ACHN (cell line): ENCODE results near the gene MYO7B.

ENCODE experiments used
- DNase-seq: peaks from one replicate; pipeline ENCODE4 v3.0.0-alpha.2; 2015
- in situ Hi-C: cut with HindIII; loops from 2 replicates; pipeline ENCODE4 v1.10.0; 2017; ENCODE audit warnings: low sequenced_read_pairs, low pct_ligation_motif_present, low pct_unique_long_range_greater_than_20kb

The MYO7B gene

DNA sequence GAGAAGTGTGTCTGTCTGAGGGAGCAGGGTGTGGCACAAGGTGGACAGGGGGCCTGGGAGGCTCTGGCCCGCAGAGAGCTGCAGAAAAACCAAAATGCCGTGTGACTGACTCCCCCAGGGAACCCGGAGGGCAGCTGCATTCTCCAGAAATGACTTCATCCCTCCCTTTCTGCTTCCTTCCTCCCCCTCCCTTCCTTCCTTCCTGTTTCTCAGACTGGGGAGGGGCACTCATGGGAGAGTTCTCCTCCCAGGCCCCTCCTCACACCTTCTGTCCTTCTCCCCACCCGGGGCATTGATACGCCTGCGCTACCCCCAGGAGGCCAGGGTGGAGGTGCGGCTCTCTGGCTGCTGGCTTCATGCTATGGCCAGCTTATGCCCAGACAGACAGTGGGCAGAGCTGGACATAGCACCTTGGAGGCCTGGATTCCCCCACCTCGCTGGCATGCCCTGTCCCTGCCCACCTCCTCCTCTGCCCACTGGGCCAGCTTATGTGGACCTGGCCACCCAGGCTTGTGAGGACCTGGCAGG lies 102.3 kb downstream of the MYO7B start:
- in situ Hi-C loops = no loop called here
- DNase-seq = peak; percentile 73

DNA sequence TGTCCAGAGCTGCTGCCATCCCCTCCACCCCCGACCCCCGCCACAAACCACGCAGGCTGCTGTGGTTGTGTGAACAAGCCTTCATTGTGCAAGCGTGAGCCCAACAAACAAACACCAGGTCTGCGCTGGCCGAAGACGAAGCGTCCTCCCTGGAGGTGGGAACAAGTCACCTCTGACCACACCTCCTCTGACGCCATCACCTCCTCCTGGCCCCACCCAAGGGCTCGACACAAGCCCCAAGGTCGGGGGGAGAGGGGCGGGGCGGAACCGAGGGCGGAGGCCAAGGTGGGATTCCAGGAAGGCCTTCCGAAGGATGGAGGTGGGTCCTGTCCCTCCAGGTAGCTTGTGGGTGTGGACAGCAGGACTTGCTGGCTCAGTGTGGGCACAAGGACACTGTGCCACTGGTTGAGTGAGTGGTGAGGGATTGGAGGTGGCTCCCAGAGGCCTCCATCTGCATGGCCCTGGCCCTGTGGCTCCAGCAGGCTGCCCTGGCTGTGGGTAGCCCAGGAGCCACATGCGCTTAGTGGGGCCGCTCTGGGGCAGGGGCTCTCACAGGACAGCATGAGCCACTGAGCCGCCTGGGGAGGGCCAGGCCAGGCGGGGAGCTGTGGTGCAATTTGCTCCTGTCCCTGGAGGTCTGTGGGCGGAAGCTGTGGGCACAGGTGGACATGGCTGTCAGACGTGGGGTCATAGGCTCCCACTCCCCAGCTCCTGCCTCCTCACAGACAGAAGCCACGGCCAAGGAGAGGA lies 103.1 kb downstream of the MYO7B start:
- no peak for DNase-seq
- in situ Hi-C loops = no loop called here

DNA sequence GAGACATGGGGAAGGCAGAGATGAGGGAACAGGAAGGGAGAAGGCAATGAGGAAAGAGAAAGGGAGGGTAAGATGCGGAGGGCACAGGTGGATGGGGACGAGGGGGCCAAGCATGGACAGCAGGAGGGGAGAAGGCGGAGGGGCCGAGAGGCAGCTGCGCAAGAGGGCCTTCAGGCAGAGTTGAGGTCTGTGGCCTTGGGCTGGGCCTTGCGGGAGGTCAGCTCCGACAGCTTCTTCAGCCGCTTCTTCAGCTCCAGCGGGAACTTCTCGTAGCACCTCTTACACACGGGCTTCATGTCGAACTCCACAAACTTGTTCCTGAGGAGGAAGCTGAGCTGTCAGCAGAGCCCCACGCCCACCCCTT lies 103.6 kb downstream of the MYO7B start:
- in situ Hi-C loops = no loop called here
- DNase-seq = no peak

DNA sequence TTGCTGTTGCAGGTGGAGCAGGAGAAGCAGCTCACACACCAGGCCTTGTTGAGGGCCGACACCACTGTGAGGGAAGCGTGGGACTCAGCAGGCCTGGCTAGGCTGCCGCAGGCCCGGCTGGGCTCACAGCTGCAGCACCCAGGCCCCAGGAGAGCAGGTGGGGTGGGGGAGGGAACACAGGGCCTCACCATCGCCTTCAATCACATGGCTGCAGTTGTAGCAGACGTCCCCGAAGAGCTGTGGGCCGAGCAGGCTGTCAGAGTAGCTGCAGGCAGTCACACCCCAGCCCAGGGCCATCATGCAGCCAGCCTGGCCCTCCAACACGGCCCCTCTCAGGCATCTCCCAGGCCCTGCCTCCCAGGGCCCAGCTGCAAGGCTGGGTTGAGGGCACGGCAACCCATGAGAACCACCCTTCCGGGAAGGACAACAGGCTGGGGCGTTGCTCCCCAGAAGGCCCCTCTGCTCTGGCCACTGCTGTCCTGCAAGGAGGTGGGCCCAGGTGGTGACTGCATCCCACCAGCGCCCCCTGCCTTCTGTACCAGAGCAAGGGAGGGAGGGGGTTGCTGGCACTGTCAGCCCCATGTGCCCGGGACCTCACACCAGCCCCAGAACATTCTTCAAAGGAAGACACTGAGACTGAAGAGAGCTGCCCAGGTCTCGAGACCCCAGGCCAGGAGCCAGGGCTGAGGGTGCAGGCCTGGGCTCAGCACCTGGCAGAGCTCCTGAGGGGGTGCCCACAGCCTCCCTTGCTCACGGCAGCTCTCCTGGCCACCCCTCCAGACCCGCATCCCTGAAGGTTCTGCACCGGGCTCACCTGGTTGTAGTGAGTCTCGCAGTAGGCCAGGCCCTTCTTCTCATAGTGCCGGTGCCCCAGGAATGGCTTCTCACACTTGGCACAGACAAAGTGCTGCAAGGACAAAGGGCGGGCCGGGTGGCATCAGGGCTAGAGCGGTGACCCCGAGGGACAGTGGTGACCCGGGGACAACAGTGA lies 104.9 kb downstream of the MYO7B start:
- in situ Hi-C loops = no loop called here
- peak; percentile 14 for DNase-seq

- in situ Hi-C loops = no loop called here
- no peak for DNase-seq
Measured at GRCh38 chr2:127641133-127641532, 105.7 kb downstream of the MYO7B start.

GRCh38 chr2:127641846-127642507 lies 106.5 kb downstream of the MYO7B start:
- in situ Hi-C loops = no loop called here
- no peak for DNase-seq

DNA sequence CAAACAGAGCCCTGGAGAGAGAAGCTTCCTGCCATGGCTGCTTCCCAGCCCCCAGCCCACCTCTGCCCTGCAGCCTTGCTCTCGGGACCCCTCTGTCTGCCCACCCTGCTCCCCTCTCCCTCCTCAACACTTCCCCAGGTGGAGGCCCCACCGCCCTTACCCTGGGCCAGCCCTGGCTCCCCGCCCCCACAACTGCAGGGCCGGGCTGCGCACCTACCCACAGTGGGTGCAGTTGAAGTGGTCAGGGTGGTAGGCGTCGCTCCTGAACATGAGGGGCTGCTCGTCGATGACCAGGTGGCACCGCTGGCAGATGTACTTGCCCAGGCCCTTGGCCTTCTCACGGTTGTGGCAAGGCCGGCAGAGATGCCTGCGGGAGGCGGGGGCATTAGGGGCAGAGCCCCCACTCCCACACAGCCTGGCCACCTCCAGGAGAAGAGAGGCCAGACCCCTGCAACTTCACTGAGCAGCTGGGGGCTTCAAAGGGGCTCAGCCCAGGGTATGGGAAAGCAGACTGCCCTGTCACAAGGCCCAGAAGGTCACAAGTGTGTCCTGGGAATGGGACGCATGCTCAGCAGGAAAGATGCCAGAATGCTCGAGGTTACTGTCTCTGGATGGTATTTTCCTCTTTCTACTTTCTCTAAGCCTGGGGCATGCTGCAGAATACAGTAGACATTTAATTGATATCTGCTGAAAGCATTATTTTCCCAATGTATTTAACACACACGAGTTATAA lies 107.4 kb downstream of the MYO7B start:
- in situ Hi-C loops = no loop called here
- DNase-seq = no peak

- in situ Hi-C loops = no loop called here
- DNase-seq = no peak
Measured at GRCh38 chr2:127643439-127644065, 108.1 kb downstream of the MYO7B start.

- in situ Hi-C loops = no loop called here
- no peak for DNase-seq
Measured at GRCh38 chr2:127644066-127645025, 108.9 kb downstream of the MYO7B start.

DNA sequence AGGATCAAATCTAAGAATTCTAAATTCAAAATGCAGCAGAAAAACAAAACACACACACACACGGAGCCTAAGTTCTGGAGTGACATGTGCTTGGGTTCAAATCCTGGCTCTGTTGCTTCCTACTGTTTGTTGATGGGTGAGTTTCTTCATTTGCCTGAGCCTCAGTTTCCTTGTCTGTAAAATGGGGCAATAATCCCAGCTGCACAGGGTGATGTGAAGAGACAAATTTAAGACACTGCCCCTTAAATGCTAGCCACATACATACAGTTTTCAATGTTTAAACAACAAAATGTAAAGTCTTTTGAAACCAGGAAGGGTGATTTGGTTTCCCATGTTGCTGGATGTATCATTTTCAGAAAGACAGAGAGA lies 109.5 kb downstream of the MYO7B start:
- no peak for DNase-seq
- in situ Hi-C loops = no loop called here

DNA sequence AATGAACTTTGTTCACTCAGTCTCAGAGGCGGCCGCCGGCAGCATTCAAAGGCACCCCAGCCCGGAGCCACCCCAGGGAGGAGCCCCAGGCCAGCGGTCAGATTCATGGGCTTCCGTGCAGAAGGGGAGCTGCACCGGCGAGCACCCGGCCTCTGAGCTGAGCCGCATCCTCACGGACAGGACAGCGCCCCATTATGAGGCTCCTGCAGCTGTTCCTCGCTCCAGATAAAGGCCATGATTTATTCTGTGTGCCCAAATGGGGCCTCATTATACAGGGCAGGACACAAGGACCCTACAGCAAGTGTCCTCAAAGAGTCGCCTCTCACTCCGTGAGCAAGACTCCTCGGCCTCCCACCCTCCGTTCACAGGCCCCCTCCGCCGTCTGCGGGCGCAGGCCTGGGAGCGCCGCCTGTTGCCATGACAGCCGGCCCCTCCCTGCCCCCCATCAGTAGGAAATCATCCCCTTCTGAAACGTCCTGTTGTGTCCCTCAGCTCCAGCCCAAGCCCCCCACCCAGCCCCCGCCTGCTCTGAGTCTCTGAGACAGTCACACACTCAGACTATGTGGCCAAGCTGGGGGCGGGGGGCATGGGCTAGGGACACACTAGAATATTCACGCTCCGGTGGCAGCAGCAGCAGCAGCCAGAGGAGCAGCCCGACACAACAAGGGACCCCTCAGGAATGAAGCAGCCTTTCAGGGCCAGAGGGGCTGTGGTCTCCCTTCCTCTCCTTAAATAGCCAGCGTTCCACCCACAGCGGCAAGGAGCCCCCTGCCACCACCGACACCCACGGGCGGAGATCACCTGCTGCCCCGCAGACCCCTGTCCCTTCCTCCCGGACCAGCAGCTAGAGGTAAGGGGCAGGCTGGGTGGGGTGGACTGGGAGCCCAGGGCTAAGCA lies 110.2 kb downstream of the MYO7B start, which contains the start of gene GPR17:
Gene GPR17 (plus strand): TSS at position 759 of the 897 bp plus-strand sequence. CDS start 4,583 bp downstream, outside the sequence.
- in situ Hi-C loops = no loop called here
- DNase-seq = no peak

- in situ Hi-C loops = no loop called here
- no peak for DNase-seq
Measured at GRCh38 chr2:127646487-127647241, 111.2 kb downstream of the MYO7B start.

- in situ Hi-C loops = no loop called here
Measured at GRCh38 chr2:127647242-127648190, 112.0 kb downstream of the MYO7B start.

DNA sequence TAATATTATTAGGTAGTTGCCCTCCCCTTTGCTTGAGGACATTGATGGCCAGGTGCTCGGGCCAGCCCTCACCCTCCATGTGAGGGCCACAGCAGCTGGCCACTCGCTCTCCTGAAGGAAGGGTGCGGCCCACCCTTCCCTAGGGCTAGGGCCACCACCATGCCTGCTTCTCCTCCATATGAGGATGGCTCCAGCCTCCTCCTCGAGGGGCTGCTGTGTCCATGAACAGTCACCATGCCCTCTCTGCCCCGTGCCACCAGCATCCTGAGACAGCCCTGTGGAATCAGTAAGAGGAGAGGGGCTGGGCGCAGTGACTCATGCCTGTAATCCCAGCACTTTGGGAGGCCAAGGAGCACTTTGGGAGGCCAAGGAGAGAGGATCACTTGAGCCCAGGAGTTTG lies 112.8 kb downstream of the MYO7B start:
- in situ Hi-C loops = no loop called here
- no peak for DNase-seq

More at GRCh38 chr2:127647242-127648190, 112.0 kb downstream of the MYO7B start:
- DNase-seq = peak; percentile 22
